ENCODE results near the gene CYTH2. TPM values are rescaled to one million over a fixed set of nuclear protein-coding genes. Genes with fewer than 3 reads are reported as not detected.

The CYTH2 gene
- total RNA-seq, 1 experiment from 2014 or later: 103 TPM

GRCh38 chr19:48470856-48471255, 1.7 kb downstream of the CYTH2 start:
- no peaks in the 10 kb centered on the region for H4K20me1 ChIP-seq (ENCODE audit: control insufficient read depth, insufficient read depth, insufficient read length)
- no peak overlapping the region for H2AK5ac ChIP-seq (ENCODE audit: insufficient read length, low read length)
- H2BK12ac ChIP-seq (ENCODE audit: insufficient read length, low read depth, low read length): no peak overlapping the region
- no peak overlapping the region for H3K4me2 ChIP-seq (ENCODE audit: insufficient read depth, insufficient read length, low read length)
- no peak overlapping the region for H3K9ac ChIP-seq (ENCODE audit: extremely low read depth, insufficient read length, low read length)
- Mint-ChIP-seq H3K4me3 (peak overlapping the region; percentile 84 to 95), H3K4me1 (peaks cover 6 to 16% of the 10 kb centered on the region in 2 experiments), H3K36me3 (ENCODE audit: insufficient read depth in 1 of 3, low read depth in 3 of 3) (peaks cover 46 to 60% (median 59%) of the 10 kb centered on the region in 3 experiments), H3K27me3 (ENCODE audit: low read depth) (no peaks in the 10 kb centered on the region; the same call in 1 of the 2 replicates), H3K9me3 (no peaks in the 10 kb centered on the region; a peak in 2 of 5 replicates), H3K27ac (no peak overlapping the region)
- H3K27me3 ChIP-seq (ENCODE audit: insufficient read depth, low read length): no peaks in the 10 kb centered on the region
- no peaks in the 10 kb centered on the region for H3K9me3 ChIP-seq (ENCODE audit: control insufficient read depth, low read depth, low read length)
- H3K79me1 ChIP-seq (ENCODE audit: insufficient read depth, low read depth, low read length, poor library complexity, severe bottlenecking): peaks cover 2% of the 10 kb centered on the region
- no peak overlapping the region for H4K8ac ChIP-seq (replicated peaks; ENCODE audit: insufficient read length, low read depth, low read length)
- H3K27ac ChIP-seq (ENCODE audit: insufficient read length, low read depth, low read length): no peak overlapping the region
- no peak overlapping the region for H3T11ph ChIP-seq (ENCODE audit: low read length)
- WGBS (ENCODE audit: extremely low coverage, insufficient read length, low lambda C conversion rate): no CpG with 5 or more reads among the region's 10 CpGs
- no peaks in the 10 kb centered on the region for H3K23me2 ChIP-seq (ENCODE audit: insufficient read length, low read depth, low read length, poor library complexity, severe bottlenecking)
- H2BK5ac ChIP-seq (ENCODE audit: insufficient read length, low read length): no peak overlapping the region
- no peaks in the 10 kb centered on the region for H3K4me1 ChIP-seq (ENCODE audit: insufficient read depth, low read length)
- no peak overlapping the region for H3K4ac ChIP-seq (ENCODE audit: low read depth, low read length)
- H2BK120ac ChIP-seq (ENCODE audit: low read depth, low read length, poor library complexity, severe bottlenecking): no peak overlapping the region
- no peak overlapping the region for H2BK15ac ChIP-seq (ENCODE audit: low read depth, low read length)
- no peak overlapping the region for H4K91ac ChIP-seq (ENCODE audit: insufficient read length, low read depth, low read length)
- no peak overlapping the region for H3K18ac ChIP-seq (ENCODE audit: insufficient read length, low read depth, low read length)
- no peak for DNase-seq
- H3K79me2 ChIP-seq (ENCODE audit: insufficient read depth, low read length): no peaks in the 10 kb centered on the region; the same call in 1 of the 2 replicates
- TF ChIP-seq CTCF (conservative IDR thresholded peaks at IDR 0.05): no peak
- H4K5ac ChIP-seq (ENCODE audit: insufficient read length, low read depth, low read length): no peak overlapping the region
- H3K56ac ChIP-seq (ENCODE audit: insufficient read length, low read depth, low read length): no peak overlapping the region
- H2BK20ac ChIP-seq (ENCODE audit: low read depth, low read length, poor library complexity, severe bottlenecking): no peak overlapping the region
- H2AFZ ChIP-seq (ENCODE audit: low read length): no peak overlapping the region
- no peak overlapping the region for H3K14ac ChIP-seq (ENCODE audit: insufficient read depth, low read length)
- no peak overlapping the region for H3K23ac ChIP-seq (ENCODE audit: insufficient read length, low read depth, low read length)
